ENCODE measurements around the gene RASSF8.
A peak's percentile ranks its signal among the peaks of the same experiment; 100 is the strongest.

RASSF8 gene

GRCh38 chr12:26068503-26068902, 110.0 kb downstream of the RASSF8 start:
- no peak for DNase-seq

GRCh38 chr12:26069796-26070195, 111.3 kb downstream of the RASSF8 start:
- no peak for DNase-seq

DNA sequence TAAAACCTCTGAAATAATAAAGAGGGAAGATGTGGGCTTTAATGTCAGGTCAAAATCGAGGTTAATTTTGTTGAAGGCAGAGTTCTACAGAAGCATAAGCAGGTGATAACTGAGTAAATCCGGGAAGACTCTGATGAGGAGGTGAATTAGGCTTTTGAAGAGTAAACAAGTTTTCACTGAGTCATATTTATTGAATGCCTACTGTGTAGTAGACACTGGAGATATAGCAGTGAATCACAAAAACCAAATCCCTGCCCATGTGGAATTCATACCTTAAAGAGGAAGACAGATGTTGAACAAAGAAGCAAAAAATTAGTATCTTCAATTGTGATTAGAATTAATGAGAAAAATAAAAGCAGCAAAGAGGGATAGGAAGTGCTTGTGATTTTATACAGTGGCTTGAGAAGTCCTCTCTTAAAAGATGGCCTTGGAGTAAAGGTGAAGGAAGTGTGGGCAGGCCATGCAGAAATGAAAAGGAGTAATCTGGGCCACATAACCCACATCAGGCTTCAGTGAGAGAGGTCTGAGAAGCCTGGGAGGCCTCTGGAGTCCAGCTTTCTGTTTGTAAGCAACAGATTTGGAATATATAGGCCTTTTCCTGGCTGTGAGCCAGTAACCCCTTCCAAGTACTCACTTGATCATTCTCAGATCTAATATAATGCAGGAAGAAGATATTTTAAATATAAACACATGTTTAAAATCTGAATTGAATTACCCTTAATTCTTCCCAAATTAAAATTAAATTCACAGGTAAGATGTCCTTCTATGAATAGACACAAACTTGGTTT, 119.6 kb downstream of the RASSF8 start:
- DNase-seq, result no peak

GRCh38 chr12:26080911-26081310, 122.4 kb downstream of the RASSF8 start:
- DNase-seq, result no peak

DNA sequence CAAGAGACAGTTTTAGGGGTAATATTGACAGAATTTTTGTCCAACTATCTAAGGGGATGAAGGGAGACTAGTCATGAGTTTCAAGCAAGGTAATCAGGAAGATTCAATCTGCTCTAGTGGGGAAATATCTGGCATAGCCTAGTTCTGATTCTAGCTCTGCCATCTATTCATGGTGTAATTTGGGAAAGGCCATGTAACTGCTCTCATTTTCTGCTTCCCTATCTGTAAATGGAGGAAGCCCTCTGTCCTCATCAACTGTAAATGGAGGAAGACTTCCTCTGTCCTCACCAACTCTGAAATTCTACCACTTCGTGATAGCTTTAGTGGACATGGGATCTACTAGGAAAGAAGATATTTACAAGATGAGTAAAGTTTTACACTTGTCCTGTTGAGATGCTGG, 128.5 kb downstream of the RASSF8 start:
- no peak for DNase-seq

GRCh38 chr12:26088998-26089397, 130.5 kb downstream of the RASSF8 start:
- no peak for DNase-seq

DNA sequence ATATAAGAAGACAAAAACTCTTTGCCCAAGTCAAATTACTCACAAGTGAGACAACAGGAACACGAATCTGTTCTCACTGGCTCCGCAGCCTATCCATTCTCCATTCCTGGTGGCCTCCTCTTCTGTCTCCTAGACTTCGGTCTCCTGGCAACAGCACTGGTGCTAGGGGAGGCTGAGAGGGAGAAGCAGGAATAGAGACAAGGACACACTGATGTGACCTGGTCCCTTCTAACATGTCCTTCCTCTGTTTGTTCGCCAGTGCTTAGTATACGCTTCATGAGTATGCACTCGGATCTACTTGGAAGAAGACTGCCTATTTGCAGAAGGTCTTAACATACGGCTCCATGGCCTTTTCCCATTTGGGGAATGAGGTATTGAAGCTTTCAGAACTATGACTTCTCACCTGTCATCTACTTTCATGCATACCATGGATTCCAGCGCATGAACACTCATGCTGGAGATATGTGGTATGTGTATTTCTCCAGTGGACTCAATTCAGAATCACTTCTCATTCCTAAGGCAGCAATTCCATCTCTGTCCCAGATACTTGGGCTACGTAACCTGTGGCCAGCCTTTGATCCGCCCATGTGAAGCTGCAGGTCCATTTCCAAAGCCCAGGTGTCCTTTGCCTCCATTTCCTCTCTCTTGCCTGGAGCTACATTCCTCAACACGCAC, 132.5 kb downstream of the RASSF8 start:
- DNase-seq, result no peak

DNA sequence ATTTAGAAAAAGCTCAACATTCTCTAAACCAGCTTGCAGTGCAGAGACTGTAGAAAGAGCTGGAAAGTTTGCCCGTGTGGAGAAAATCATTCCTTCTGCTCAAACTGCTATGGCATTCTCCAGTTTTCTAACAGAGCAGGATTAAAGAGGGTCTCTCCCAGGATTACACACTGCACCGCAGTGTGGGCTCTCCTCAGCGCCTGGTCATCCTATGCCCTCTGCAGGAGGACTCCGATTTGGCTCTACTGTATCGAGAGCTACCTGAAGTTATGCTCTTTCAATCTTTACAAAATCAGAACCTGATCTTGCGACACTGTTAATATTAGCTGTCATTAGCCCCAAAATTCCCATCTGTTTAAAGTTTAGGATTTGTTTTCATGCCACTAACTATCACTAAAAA, 133.3 kb downstream of the RASSF8 start:
- DNase-seq, result no peak

- no peak for DNase-seq
Measured at GRCh38 chr12:26092346-26093105, 134.0 kb downstream of the RASSF8 start.

GRCh38 chr12:26095186-26095585, 136.7 kb downstream of the RASSF8 start:
- DNase-seq, result no peak

DNA sequence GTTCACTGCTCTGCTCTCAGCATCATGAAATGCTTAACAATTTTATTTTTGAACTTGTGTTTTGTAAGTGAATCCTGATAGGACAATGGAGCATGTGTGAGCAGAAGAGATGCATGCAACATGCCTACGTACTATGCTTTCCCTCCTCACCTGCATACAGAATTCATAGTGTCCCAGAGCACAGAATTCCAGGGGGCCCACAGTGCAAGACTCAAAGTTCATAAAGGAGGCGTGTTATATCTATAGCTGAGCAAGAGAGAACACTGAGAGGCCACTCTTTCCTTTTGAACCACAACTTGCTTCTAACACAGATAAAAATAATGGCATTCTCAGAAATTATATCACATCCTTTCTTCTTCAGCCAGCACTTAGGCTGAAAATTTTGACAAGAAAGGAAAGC, 137.6 kb downstream of the RASSF8 start:
- DNase-seq, result no peak

DNA sequence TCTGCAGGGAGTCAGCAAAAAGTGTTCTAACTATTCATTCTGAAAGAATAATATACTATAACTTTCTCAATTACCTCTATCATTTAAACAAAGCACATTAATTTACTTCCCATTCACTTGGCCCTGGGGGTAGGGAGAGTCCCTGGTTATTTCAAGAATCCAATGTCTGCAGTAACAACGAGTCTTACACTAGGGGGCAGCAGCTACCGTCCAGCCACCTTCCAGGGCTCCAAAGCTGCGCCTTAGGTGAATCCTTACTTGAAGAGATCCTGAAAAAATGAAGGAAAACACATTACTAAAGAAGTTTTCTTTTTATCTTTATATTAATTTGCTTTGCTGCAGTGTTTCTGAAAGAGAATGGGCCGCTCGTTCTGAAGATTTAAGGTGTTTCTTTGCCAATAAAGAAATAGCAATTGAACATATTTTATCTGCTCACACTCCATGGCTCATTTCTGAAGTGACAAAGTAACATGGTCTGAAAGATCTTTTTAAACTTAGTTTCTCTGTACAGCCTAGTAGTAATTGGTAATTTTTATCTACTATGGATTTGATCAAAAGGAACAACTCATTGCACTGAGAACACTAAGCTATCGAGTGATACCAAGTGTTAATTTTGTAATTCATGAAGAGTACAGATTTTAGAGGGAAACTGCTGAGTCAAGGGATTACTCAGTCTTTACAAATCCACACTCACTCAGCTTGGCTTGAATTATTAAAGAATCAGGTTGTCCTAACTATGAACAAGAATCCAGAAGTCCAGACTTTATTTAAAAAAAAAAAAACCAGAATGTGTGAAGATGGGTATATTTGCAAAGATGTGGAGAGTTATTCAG, 138.8 kb downstream of the RASSF8 start:
- DNase-seq, result peak; percentile 0

GRCh38 chr12:26100666-26101349, 142.3 kb downstream of the RASSF8 start:
- no peak for DNase-seq

DNA sequence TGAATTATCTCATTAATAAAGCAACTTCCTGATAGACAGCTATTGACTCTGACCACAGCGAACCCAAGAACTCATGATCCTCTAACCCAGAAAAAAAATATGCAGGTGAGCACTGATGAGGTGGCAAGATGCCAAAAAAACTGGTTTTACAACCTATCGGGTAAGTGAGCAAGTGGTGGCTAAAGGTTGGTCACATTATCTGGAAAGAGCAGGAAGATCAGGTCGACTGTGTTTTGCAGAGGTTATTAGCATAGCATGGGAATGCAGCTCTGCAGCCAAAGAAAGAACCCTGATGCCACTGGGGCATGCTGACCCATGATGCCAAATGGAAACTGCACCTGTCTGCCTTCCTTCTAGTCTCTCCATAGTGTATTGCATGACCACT, 142.9 kb downstream of the RASSF8 start:
- no peak for DNase-seq

DNA sequence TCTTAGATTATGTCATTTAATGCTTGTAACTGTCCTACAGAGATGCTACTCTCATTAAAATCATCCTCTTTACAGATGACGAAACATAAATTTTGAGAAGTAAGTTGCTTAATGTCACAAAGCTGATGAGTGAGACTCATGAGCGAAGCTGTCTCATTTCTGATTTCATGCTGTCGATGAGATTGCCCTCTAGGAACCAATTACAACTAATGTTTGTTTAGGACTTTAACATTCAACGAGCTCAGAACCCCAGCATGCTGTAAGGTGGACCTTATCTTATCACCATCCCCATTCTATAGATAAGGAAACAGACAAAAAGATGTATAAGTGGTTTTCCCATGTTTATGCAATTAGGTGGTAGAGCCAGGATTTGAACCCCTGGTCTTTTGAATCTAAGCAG, 143.3 kb downstream of the RASSF8 start:
- no peak for DNase-seq

DNA sequence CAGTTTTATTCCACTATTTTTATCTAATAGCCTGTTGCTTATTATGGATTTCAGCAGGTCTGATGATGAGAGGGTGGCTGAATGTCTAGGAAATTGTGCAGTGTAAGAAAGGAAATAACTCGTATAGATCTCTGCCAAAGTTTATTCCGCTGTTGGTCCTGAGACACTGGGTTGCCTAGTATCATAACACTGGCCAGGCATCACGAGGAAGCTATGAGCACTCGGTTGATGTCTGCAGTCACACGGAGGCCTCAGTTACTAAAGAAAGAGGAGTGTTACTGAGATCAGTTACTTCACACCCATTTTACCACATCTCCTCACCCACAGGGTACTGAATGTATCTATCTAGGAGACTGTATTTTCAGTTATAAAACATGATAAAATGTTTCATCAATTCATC, 144.5 kb downstream of the RASSF8 start:
- DNase-seq, result no peak

GRCh38 chr12:26106347-26106746, 147.9 kb downstream of the RASSF8 start:
- no peak for DNase-seq

GRCh38 chr12:26108915-26109314, 150.4 kb downstream of the RASSF8 start:
- DNase-seq, result no peak

- DNase-seq, result peak; percentile 45
Measured at GRCh38 chr12:26109343-26109881, 150.9 kb downstream of the RASSF8 start.

DNA sequence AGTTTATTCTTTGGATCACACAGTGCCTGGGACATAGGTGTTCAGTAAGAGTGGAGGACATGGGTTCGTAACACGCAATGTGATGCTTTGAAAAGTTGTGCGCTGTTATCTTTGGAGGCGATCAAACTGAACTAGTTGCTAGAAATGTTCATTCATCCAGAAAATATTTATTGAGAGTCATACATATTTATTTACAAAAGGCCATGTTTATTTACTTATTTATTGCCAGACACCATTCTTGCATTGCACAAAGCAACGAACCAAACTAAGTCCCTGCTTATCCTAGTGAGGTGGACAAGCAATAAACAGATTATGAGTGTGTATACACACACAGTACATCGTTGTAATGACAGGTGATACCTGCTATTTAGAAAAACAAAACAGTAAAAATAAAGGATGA, 153.8 kb downstream of the RASSF8 start:
- no peak for DNase-seq

- no peak for DNase-seq
Measured at GRCh38 chr12:26112703-26113147, 154.2 kb downstream of the RASSF8 start.

DNA sequence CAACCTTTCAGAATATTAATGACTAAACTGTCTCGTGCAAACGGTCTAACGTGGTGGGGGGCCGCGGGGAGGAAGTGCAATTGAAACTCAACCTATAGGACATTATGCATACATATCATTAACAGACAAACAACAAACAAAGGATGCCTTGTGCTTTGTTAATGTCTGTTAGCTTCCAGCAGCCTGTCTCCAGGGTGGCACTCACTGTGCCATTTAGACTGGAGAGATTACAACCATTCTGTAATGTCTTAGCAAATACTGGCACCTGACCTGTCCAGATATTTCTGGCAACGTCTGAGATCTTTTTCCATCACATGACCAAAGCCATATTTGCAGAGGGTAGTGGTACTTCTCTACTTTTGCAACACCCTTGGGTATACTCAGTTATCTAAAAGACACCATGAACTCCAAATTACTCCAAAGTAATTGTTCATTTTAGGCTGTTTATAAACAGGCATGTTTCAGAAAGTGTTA, 154.7 kb downstream of the RASSF8 start:
- DNase-seq, result no peak
